Neural progenitor cell (in vitro differentiated cells): Measurements from ENCODE around the gene CUBN.

Source experiments
- CTCF ChIP-seq: fragments of 200-600 bp; sonication (generic); IDR thresholded peaks from 2 replicates; pipeline ENCODE4 v1.5.1; 2017; ENCODE audit warnings: antibody characterized with exemption, mild to moderate bottlenecking
- EZH2 ChIP-seq: fragments of 200-600 bp; sonication (generic); IDR thresholded peaks from 2 replicates; pipeline ENCODE4 v1.6.1; 2017; ENCODE audit warnings: antibody characterized with exemption, mild to moderate bottlenecking, moderate library complexity

- TF ChIP-seq EZH2 (no peak), CTCF (no peak)
Measured at GRCh38 chr10:16847644-16848043, 282.0 kb downstream of the CUBN start.
